ENCODE measurements around the gene BSND. TPM values are rescaled to one million over a fixed set of nuclear protein-coding genes. Genes with fewer than 3 reads are reported as not detected.
"Not testable (repeated sequence)": the region's sequence is repeated elsewhere in the genome, so short reads cannot be mapped to it uniquely, and the experiment has no call there.

BSND gene
- total RNA-seq = not detected

DNA sequence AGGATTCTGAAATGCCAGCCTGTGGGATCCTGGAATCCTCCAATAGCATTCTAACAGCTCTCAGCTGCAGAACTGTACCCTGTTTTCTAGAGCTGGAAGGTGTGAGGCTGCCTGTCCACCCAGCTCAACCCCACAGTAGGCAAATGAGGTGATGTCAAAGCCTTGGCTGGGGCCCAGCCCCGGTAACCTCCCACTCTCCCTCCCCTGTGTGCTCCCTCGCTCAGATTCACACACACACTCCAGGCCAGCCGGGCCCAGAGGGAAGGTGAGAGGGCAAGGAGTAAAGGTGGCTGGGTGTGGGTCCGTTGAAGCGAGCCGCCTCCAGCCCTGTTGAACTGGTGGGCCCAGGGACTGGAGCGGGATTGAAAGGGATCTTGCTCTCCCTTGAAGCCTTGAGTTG, at the start of gene BSND:
Gene BSND, plus strand, starts transcription at position 257 of the 400 bp plus-strand sequence. CDS start 254 bp downstream, outside the sequence.
- DNase-seq (ENCODE audit: low spot score) = no peak

DNA sequence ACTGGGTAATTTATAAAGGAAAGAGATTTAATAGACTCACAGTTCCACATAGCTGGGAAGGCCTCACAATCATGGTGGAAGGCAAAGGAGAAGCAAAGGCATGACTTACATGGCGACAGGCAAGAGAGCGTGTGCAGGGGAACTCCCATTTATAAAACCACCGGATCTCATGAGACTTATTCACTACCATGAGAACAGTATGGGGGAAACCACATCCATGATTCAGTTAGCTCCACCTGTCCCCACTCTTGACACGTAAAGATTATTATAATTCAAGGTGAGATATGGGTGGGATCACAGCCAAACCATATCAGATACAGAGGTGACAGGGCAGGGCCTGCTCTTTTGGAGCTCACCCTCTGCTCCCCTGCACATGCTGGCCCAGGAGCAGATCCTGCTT, 49.7 kb upstream of the BSND start:
- no peak for DNase-seq (ENCODE audit: low spot score)

DNA sequence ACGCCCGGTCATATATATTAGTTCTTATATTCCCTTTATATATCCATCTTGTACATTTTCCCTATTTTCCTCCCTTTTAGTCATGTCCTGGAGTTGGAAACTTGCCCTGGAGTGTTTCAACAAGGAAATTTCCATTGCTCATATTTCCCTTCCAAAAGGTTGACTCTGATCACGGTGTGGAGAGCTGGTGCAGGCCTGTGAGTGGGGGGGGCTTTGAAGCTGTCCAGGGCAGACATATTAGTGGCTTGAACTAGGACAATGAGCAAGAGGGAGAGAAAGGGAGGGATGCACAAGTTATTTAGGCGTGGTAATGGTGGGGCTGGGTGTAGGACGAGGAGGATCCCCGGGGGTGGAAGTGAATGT, 48.7 kb upstream of the BSND start:
- no peak for DNase-seq (ENCODE audit: low spot score)

DNA sequence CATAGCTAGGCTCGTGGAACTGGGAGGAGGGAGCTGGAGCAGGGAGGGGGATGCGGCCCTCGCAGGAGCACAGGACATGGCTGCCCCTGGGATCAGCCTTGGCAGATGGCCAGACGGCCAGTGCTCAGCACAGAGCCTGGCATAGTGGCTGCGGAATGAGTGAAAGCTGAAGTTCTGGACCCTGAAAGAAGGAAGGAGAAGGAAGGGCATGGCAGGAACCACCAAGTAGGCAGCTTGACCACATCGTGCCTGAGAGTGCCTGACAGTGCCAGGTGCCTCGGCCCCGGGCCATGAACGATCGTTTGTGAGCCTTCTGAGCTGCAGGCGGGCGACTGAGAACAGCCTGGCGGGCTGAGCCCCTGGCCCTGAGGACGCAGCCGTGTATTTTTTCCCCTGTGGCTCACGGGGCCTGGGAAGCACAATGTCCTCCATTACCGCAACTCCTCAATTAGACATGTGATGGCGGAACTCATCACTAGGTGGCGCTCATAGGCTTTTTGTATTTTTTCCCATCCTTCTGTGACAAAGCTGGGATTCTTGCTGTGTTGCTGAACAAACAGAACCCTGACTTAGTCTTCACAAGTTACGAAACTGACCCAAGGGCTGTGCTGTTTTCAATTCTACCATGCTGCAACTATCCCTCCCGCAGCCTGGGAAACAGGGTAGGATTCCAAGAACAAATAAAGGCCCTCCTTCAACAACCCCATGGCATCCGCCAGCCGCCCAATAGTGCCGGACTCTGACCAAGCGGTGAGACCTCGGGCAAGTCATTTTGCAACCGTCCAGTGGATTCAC, 48.2 kb upstream of the BSND start:
- peak; percentile 86 for DNase-seq (ENCODE audit: low spot score)

DNA sequence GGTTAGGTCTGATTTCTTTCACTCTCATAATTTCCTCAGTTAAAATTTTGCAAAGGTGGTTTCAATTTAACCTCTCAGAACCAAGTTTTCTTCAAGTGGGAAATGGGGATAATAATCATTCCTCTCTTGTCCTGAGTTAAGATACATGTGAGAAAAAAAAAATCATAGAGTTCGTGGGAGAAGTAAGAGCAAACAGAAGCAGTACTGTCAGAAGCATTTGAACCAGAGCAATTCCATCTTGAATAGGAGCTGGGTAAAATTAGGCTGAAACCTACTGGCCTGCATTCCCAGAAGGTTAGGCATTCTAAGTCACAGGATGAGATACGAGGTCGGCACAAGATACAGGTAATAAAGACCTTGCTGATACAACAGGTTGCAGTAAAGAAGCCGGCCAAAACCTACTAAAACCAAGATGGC, 46.9 kb upstream of the BSND start:
- no peak for DNase-seq (ENCODE audit: low spot score)

DNA sequence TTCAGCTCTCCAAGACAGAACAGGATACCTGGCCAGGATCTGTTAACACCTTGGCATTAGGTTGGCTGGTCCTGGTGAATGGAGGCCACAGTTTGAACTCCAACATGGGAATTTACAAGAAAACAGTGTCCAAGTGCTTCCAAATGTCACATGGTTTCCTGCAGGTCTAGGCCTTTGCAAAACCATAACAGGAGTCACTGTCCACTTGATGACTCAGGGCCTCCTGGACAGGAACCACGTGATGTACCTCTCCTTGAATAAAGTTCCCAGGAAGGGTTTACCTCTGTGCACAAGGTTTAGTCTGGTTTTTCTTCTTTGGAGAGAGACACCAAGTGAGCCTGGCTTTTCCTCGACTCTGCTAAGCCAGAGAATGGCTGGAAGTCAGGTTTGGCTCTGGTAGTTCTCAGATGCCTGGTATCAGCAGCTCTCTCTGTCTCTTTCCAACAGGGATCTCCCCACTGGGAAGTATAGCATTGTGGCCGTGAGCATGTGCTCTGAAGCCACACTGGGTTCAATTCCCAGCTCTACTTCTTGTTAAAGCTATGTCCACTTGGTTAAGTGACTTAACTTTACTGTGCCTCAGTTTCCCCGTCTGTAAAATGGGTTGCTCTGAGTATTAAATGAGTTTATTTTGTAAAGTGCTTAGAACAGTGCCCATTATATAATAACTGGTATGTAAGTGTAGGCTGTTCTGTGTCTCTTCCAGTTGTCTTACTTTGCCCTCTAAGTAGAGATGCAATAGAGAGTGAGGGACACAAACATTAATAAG, 45.6 kb upstream of the BSND start:
- DNase-seq (ENCODE audit: low spot score) = no peak

DNA sequence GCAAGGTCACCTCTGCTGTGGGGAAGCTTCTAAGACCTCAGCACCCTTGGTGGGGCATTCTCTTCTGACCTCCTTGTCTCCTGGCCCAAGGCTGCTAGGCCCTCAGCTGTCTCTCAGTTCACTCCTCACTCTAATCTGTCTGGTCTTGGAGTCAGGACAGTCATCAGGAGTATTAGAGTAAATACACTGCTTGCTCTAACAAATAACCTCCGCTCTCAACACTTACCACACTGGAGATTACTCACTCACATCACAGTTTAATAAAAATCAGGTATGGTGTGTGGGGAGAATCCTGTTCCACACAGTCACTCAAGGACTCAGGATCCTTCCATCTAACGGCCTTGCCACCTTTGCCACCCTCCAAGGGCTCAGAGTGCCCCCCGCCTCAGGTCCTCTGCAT, 44.9 kb upstream of the BSND start:
- DNase-seq (ENCODE audit: low spot score) = no peak

DNA sequence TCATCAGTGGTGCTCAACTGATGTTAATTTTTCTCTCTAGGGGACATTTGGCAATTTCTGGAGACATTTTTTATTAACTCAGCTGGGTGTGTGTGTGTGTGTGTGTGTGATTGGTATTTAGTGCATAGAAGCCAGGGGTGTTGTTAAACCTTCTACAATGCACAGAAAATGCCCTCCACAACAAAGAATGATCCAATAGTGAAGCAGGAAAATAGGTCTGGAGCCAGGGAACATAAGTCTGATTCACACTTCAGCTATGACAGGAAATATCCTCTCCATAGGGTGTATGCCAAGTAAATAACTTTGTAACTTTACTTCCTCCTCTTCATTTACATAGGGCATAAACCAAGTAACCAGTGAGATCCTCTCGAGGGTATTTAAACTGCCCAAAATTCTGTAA, 43.4 kb upstream of the BSND start:
- DNase-seq (ENCODE audit: low spot score) = no peak

DNA sequence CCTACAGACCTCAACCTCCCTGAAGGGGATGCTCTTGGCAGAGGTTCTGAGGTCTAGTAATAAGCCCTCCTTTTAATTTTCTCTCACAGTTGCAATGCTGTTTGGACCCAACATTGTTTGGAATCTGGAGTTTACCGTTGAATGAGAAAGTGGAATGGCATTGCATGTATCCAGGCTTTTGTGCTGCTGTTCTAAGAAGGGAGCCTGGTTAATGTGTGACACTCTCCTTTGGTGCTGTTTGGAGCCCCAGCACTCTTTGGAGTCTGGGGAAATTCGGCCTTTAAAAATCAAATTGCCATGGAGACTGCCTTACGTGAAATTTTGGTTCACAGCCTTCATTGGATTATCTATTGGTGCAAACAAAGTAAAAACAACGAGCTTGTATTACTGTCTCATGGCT, 42.0 kb upstream of the BSND start:
- DNase-seq (ENCODE audit: low spot score) = no peak

DNA sequence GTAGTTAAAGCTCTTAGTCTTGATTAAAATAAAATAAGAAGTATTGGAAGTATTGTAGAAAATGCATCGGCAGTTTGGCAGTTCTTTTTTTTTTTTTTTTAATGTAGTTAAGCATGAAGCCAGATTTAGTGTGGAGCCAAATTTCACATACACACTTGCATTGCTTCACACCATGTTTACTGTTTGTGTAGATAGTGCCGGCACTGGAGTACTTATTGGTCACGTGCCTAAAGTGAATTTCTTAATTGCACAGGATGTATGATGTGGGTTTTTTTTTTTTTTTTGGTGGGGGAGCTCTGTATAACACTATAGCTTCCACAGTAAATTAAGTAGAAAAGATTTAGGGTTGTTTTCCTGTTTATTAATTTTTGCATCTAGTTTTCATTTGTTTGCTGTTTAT, 39.5 kb upstream of the BSND start:
- DNase-seq (ENCODE audit: low spot score) = no peak

DNA sequence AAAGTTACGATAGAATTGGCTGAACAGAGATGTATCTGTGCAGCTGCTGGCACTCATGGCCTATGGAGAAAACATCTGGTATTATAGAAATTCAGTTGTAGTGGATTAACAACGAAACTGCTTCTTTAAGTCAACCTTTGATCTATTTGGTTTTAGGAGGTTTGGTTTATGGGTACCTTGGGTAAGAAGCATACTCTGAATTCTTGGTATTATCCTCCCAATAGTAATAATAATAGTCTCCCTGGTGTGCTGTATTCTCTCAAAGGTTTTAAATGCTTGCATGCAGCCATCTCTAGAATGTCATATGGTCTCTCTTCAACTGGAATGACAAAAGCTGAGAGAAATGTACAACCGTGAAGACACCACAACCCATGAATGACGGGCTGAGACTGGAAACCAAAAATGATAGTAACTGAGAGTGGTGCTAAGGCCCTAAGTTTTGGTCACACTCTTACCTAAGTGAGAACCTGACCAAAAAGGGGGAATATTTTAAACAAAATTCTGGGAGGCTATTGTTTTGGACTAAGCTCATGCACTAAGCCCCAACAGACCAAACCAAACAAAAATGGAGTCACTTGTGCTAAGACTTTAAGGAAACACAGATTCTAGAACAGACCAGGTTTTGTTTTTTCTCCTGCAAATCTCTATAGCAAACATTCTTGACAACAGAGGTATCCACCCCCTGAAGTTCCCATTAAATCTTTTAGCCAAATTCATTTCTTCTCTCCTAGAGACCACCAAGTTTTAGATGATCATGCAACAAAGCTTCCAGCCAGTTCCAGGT, 35.9 kb upstream of the BSND start:
- DNase-seq (ENCODE audit: low spot score) = no peak

DNA sequence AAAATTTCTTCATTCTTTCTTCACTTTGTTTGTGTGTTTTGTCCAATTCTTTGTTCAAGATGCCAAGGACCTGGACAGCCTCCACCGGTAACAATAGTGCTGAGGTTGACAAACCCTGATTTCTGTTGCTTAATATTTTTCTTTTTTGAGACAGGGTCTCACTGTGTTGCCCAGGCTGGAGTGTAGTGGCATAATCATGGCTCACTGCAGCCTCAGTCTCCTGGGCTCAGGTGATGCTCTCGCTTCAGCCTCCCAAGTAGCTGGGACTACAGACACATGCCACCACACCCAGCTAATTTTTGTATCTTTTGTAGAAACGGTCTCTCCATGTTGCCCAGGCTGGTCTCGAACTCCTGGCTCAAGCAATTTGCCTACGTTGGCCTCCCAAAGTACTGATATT, 34.9 kb upstream of the BSND start:
- not testable (repeated sequence) for DNase-seq (ENCODE audit: low spot score)

DNA sequence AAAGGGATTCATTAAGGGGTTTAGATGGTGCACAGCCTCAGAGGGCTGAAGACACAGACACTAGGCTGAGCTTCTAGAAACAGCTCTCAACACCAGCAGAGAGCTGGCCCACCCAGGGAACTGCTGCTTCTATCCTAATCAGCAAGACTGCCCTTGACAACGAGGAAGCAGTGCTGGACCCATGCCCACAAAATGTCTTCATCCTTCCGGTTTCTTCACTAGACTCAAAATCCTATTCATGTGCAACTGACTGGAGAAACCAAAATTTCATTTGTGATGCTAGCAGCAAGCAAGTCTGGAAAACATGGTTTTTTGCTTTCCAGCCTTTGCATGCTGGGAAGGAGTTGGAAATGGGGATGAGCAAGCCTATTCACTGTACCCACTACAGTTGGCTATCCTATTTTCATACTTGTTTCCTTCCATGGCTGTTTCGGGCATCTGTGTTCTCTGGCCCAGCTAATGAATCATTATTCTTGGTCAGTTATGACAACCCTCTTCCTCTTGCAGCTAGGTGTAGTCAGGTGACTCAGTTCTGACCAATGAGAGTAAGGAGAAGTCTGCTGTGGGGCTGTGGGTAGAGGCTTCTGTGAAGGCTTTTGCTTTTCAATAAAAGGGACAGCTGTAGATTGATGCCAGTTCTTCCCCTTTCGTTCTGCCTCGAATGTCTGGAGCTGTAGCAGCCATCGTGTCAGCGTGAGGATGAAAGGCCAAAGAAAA, 33.0 kb upstream of the BSND start:
- DNase-seq (ENCODE audit: low spot score) = no peak

DNA sequence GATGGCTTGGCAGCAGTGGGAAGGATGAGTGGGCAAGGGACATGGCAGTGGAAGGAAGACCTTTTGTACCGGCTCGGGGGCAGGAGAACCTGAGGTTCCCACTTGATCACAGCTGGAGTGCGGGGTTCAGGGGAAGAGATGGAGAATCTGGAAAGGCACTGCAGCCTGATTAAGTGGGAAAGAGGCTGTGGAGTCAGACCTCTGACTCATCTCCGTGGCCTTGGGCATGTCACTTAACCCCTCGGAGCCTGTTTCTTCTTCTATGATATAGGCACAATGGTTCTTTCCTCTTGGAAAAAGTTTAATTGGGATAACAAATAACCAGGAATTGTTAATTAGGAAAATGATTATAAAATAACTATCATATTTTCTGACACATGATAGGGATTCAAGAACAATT, 31.4 kb upstream of the BSND start:
- DNase-seq (ENCODE audit: low spot score) = no peak

DNA sequence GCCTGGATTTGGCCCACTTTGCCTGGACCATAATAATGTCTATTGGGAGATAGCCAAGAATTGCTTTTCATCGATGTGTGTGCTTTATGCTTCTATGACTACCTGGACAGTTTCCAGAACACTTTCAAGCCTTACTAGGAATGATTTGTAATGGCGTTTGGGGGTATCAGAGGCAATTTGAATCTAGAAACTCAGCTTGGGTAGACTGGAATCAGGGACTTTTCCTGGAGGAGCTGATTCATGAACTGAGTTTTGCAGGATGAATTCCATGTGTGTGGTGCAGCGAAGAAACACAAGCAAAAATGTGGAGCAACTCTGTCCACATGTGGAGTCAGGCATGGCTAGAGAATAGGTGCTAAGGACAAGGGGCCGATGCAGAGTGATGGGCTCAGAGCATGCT, 30.2 kb upstream of the BSND start:
- no peak for DNase-seq (ENCODE audit: low spot score)

DNA sequence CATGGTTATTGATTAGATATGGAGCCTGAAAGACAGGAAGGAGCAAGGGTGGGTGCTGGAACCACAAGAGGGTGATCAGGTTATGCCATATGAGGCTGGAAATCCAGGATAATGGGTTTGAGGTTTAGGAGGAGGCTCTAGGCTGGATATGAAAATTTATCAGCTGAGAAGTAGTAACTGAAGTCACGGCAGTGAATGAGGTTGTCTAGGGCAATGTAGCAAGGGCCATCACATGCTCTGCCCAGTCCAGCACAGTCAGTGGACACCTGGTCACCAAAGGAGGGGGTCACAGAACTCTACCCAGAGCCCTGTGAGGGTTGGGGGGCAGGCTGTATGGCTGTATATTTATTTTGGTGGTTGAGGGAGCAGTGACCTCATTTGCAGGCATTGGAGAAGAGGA, 28.9 kb upstream of the BSND start:
- DNase-seq (ENCODE audit: low spot score) = no peak

DNA sequence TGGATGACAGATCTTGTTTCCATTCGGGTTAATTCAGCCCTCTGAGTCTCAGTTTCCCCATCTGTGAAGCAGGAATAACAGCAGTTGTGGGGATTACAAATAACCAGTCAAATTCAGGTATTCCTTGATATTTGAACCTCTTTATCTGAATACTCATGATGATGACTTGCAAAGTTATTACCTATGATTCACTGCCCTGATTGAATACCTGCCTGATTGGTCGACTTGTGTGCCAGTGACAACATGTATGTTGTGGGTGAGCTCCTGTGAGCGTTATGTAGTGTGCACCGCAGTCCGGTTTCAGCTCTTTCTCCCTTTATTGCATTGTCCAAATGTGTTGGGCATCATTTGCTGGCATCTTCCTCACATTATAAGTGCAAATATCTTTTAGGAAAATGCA, 27.8 kb upstream of the BSND start:
- no peak for DNase-seq (ENCODE audit: low spot score)

DNA sequence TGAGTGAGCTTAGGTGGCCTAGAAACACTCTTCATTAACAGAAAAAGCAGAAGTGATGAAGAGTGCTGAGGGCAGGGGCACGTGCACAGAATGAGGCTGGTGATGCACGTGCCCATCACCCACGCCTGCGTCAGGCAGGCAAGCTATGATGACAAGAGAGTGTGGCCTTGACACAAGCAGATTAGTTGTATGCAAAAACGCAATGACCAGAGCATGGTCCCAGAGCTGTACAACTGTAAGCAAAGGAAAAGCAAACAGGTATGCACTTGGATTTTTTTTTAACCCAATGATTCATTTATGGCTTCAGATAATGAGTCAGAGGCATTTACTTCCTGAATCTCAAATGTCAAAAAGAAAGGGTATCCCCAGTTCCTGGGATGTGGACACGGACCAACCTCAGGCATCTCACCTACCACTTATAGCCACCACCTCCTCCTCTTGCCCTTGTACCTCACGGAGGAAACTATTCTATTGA, 27.4 kb upstream of the BSND start:
- no peak for DNase-seq (ENCODE audit: low spot score)

DNA sequence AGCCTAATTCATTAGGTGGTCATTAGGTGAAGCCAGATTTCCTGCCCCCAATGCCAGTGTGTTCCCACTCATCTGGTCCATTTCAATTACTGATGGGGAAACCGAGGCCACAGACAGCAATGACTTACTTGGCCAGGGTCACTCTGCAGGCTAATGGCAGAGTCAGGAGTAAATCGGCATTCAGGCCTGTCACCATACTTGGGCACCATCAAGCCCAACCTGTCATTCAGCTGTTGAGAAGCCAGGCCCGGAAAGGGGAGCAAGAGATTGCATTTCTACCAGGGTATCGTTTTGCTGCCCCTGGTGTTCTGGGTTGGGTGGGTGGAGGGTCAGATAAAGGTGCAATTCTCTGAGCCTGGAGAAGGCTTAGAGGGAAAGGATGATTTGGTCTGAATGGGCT, 26.3 kb upstream of the BSND start:
- DNase-seq (ENCODE audit: low spot score) = no peak

DNA sequence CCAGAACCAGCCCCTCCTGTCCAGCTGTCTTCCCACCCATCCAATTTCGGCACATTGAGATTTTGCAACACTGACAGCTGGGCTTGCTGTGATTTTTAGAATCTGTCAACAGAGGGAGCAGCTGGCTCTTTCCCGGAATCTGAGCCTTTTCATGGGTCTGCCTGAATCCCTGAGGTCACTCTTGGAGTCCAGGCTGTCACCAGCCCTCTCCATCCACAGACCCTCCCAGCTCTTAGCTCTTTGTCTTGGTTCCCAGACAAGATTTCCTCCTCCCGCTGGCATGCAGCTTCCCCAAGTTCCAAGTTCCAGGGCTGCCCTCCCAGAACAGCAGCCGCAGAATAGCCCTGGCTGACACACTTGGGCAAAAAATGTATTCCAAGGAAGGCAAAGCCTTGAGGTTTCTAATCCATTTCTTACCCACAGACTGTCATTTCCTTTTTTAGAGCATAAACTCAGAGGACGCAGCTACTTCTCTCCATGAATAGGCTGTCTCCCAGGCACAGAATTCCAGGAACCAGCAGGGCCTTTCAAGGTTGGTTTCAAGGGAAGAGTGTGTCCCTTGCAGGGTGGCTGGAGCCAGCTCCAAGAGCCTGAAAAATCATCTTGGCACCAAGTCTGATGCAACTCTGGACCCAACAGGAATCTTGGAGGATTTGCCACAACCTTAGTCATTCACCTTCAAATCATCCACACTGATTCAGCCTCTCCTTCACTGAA, 25.4 kb upstream of the BSND start:
- peak; percentile 55 for DNase-seq (ENCODE audit: low spot score)
